ENCODE results near the gene UROC1. TPM values are rescaled to one million over a fixed set of nuclear protein-coding genes. Genes with fewer than 3 reads are reported as not detected.

Gene UROC1
- total RNA-seq, 1 donor, result not detected

- TF ChIP-seq CTCF (IDR thresholded peaks at IDR 0.05; ENCODE audit: insufficient read depth, low read length), result no peak
- H3K4me3 ChIP-seq (ENCODE audit: low read depth, low read length), result no peak overlapping the region
- DNase-seq (ENCODE audit: low read depth), result no peak
These were observed 17.6 kb downstream of the UROC1 start for GRCh38 chr3:126500016-126500415.

- TF ChIP-seq CTCF (IDR thresholded peaks at IDR 0.05; ENCODE audit: insufficient read depth, low read length), result no peak
- no peak overlapping the region for H3K4me3 ChIP-seq (ENCODE audit: low read depth, low read length)
- DNase-seq (ENCODE audit: low read depth), result no peak
These were observed 18.2 kb downstream of the UROC1 start for GRCh38 chr3:126499401-126499800.

- no peak overlapping the region for H3K4me3 ChIP-seq (ENCODE audit: low read depth, low read length)
- TF ChIP-seq CTCF (IDR thresholded peaks at IDR 0.05; ENCODE audit: insufficient read depth, low read length), result no peak
- DNase-seq (ENCODE audit: low read depth), result no peak
These were observed 18.6 kb downstream of the UROC1 start for GRCh38 chr3:126498929-126499328.

GRCh38 chr3:126498461-126498860 is 19.1 kb downstream of the UROC1 start:
- DNase-seq (ENCODE audit: low read depth), result no peak
- H3K4me3 ChIP-seq (ENCODE audit: low read depth, low read length), result no peak overlapping the region
- no peak for TF ChIP-seq CTCF (IDR thresholded peaks at IDR 0.05; ENCODE audit: insufficient read depth, low read length)

GRCh38 chr3:126497956-126498355 is 19.6 kb downstream of the UROC1 start:
- TF ChIP-seq CTCF (IDR thresholded peaks at IDR 0.05; ENCODE audit: insufficient read depth, low read length), result no peak
- no peak for DNase-seq (ENCODE audit: low read depth)
- H3K4me3 ChIP-seq (ENCODE audit: low read depth, low read length), result no peak overlapping the region

- TF ChIP-seq CTCF (IDR thresholded peaks at IDR 0.05; ENCODE audit: insufficient read depth, low read length), result no peak
- no peak for DNase-seq (ENCODE audit: low read depth)
- H3K4me3 ChIP-seq (ENCODE audit: low read depth, low read length), result no peak overlapping the region
These were observed 20.4 kb downstream of the UROC1 start for GRCh38 chr3:126496894-126497850.
